ENCODE measurements around the gene HAUS1.

DNA sequence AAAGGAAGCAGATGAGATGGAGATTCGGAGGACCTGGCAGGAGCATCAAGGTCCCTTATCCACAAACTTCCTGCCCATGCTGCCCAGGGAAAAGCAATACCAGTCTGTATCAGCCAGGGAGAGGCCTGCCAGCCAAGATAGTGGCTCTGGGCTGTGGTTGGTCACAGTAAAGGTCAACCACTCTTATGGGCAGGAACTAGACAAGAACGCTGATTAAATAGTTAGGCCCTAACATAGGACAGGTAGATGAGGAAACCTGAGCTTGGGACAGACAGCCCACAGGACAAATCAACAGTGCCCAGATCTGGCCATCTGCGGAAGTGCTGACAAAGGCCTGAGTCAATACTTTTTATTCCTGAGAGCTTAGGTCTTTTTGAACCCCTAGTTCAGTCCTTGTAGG lies 42.8 kb upstream of the HAUS1 start:
- TF ChIP-seq, protein P1, sequence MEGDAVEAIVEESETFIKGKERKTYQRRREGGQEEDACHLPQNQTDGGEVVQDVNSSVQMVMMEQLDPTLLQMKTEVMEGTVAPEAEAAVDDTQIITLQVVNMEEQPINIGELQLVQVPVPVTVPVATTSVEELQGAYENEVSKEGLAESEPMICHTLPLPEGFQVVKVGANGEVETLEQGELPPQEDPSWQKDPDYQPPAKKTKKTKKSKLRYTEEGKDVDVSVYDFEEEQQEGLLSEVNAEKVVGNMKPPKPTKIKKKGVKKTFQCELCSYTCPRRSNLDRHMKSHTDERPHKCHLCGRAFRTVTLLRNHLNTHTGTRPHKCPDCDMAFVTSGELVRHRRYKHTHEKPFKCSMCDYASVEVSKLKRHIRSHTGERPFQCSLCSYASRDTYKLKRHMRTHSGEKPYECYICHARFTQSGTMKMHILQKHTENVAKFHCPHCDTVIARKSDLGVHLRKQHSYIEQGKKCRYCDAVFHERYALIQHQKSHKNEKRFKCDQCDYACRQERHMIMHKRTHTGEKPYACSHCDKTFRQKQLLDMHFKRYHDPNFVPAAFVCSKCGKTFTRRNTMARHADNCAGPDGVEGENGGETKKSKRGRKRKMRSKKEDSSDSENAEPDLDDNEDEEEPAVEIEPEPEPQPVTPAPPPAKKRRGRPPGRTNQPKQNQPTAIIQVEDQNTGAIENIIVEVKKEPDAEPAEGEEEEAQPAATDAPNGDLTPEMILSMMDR (IDR thresholded peaks at IDR 0.05 in 4 of 5, conservative IDR thresholded peaks at IDR 0.05 in 1 of 5): no peak
- TF ChIP-seq POLR2A (IDR thresholded peaks at IDR 0.05): no peak
